CD4-positive, alpha-beta memory T cell (primary cell): ENCODE measurements around the gene VWF. TPM values are rescaled to one million over a fixed set of nuclear protein-coding genes. Genes with fewer than 3 reads are reported as not detected.

ENCODE experiments used
- CTCF ChIA-PET: fragments of 350-600 bp; sonication (Branson Sonifier 250); formaldehyde crosslinking; loops from one replicate; lab custom pipeline; 2021; ENCODE audit warnings: inconsistent platforms; ENCODE audit not compliant: partially characterized antibody; lab: Charles Lee
- POLR2A ChIA-PET: fragments of 350-600 bp; sonication (Branson Sonifier 250); formaldehyde crosslinking; loops from one replicate; lab custom pipeline; 2021; ENCODE audit not compliant: partially characterized antibody; lab: Charles Lee
- DNase-seq, 5 donors: peaks; one replicate each; pipeline versions ENCODE4 v3.0.0 to v3.0.0-alpha.2; 2020 to 2022; ENCODE audit warnings: mixed read lengths in 1 of 5
- H3K27ac ChIP-seq: one replicate; pipeline ENCODE4 v1.7.0; 2013; ENCODE audit warnings: low read depth, low read length
- H3K27me3 ChIP-seq: 2 replicates; pipeline ENCODE4 v1.7.0; 2013; ENCODE audit warnings: mild to moderate bottlenecking, low read length, moderate library complexity; ENCODE audit not compliant: insufficient read depth
- H3K36me3 ChIP-seq: 2 replicates; pipeline ENCODE4 v1.7.0; 2013; ENCODE audit warnings: mild to moderate bottlenecking, low read length, moderate library complexity; ENCODE audit not compliant: insufficient read depth
- H3K4me1 ChIP-seq: 2 replicates; pipeline ENCODE4 v1.7.0; 2013; ENCODE audit warnings: mild to moderate bottlenecking, low read length, moderate library complexity; ENCODE audit not compliant: insufficient read depth
- H3K4me3 ChIP-seq, 2 donors: one replicate each; pipeline ENCODE4 v1.7.0; 2013; ENCODE audit warnings: low read length in 2 of 2, mild to moderate bottlenecking in 1 of 2
- H3K9me3 ChIP-seq, 2 donors: one replicate each; pipeline ENCODE4 v1.7.0; 2013; ENCODE audit warnings: low read length in 2 of 2, control low read depth in 1 of 2; ENCODE audit not compliant: control insufficient read depth in 1 of 2
- H3K27ac Mint-ChIP-seq, 7 donors: one replicate each; pipeline ENCODE4 v1.8.0; 2020 to 2021; ENCODE audit warnings: mixed read lengths in 7 of 7, mild to moderate bottlenecking in 6 of 7, inconsistent platforms in 3 of 7, moderate library complexity in 3 of 7
- H3K27me3 Mint-ChIP-seq, 2 donors: one replicate each; pipeline ENCODE4 v1.8.0; 2020 to 2021; ENCODE audit warnings: mixed read lengths in 2 of 2
- H3K36me3 Mint-ChIP-seq, 2 donors: one replicate each; pipeline ENCODE4 v1.8.0; 2020 to 2021; ENCODE audit warnings: mixed read lengths in 2 of 2, inconsistent platforms in 1 of 2, mild to moderate bottlenecking in 1 of 2
- H3K4me1 Mint-ChIP-seq, 4 donors: one replicate each; pipeline ENCODE4 v1.8.0; 2020 to 2021; ENCODE audit warnings: mixed read lengths in 4 of 4, mild to moderate bottlenecking in 1 of 4
- H3K4me3 Mint-ChIP-seq, 8 donors: one replicate each; pipeline ENCODE4 v1.8.0; 2020 to 2021; ENCODE audit warnings: mixed read lengths in 8 of 8, mild to moderate bottlenecking in 7 of 8, moderate library complexity in 6 of 8, inconsistent platforms in 3 of 8
- H3K9me3 Mint-ChIP-seq, 8 donors: one replicate each; pipeline ENCODE4 v1.8.0; 2020 to 2021; ENCODE audit warnings: mixed read lengths in 8 of 8, mild to moderate bottlenecking in 5 of 8, inconsistent platforms in 3 of 8, moderate library complexity in 1 of 8
- intact Hi-C: fragments of 100-400 bp; cut with micrococcal nuclease; formaldehyde crosslinking; loops from one replicate; pipeline ENCODE4 v1.15.1; 2023
- polyA plus RNA-seq, 2 donors: library from polyadenylated mRNA; unstranded; fragments of 300-500 nt; fragmentation: Illumina TruSeq; gene quantifications; one replicate each; pipeline ENCODE4 v1.2.3, GENCODE V29; 2021
- total RNA-seq, 2 experiments: library from RNA; stranded (reverse); gene quantifications; one replicate each; pipeline ENCODE4 v1.2.3, GENCODE V29; 2021

VWF gene
- total and polyA plus RNA-seq, 4 experiments from 2014 or later, result 0.03 to 0.17 (median 0.15) TPM; not detected in 1

GRCh38 chr12:5907807-5908206, 216.7 kb downstream of the VWF start:
- Mint-ChIP-seq H3K9me3 (peaks cover 0 to 2% (median 0%) of the 10 kb centered on the region in 8 donors), H3K4me1 (no peaks in the 10 kb centered on the region), H3K27ac (no peak overlapping the region), H3K36me3 (no peaks in the 10 kb centered on the region), H3K4me3 (no peak overlapping the region), H3K27me3 (peaks cover 10 to 12% of the 10 kb centered on the region in 2 donors)
- Histone ChIP-seq H3K9me3 (no peaks in the 10 kb centered on the region), H3K4me3 (no peak overlapping the region), H3K36me3 (no peaks in the 10 kb centered on the region), H3K27me3 (no peaks in the 10 kb centered on the region), H3K4me1 (no peaks in the 10 kb centered on the region), H3K27ac (no peak overlapping the region)
- ChIA-PET CTCF (no interaction called here), POLR2A (no interaction called here)
- DNase-seq, result no peak
- intact Hi-C loops, result no loop called here

GRCh38 chr12:5905757-5906156, 218.7 kb downstream of the VWF start:
- no peak overlapping the region for H3K4me3 ChIP-seq
- no peak overlapping the region for H3K27ac ChIP-seq
- no peaks in the 10 kb centered on the region for H3K9me3 ChIP-seq
- intact Hi-C loops, result no loop called here
- no peaks in the 10 kb centered on the region for H3K36me3 ChIP-seq
- ChIA-PET POLR2A (no interaction called here), CTCF (no interaction called here)
- no peaks in the 10 kb centered on the region for H3K36me3 Mint-ChIP-seq
- H3K4me3 Mint-ChIP-seq, result no peak overlapping the region
- H3K4me1 Mint-ChIP-seq, result no peaks in the 10 kb centered on the region
- no peaks in the 10 kb centered on the region for H3K4me1 ChIP-seq
- no peak overlapping the region for H3K27ac Mint-ChIP-seq
- peaks cover 10 to 20% of the 10 kb centered on the region in 2 donors for H3K27me3 Mint-ChIP-seq
- H3K27me3 ChIP-seq, result no peaks in the 10 kb centered on the region
- no peak for DNase-seq
- H3K9me3 Mint-ChIP-seq, result peaks cover 0 to 2% (median 0%) of the 10 kb centered on the region in 8 donors

GRCh38 chr12:5904969-5905368, 219.5 kb downstream of the VWF start:
- Mint-ChIP-seq H3K4me1 (no peaks in the 10 kb centered on the region), H3K36me3 (no peaks in the 10 kb centered on the region), H3K27ac (no peak overlapping the region), H3K4me3 (no peak overlapping the region), H3K27me3 (peaks cover 13 to 23% of the 10 kb centered on the region in 2 donors), H3K9me3 (peaks cover 0 to 2% (median 0%) of the 10 kb centered on the region in 8 donors)
- H3K9me3 ChIP-seq, result no peaks in the 10 kb centered on the region
- H3K27ac ChIP-seq, result no peak overlapping the region
- H3K27me3 ChIP-seq, result no peaks in the 10 kb centered on the region
- H3K36me3 ChIP-seq, result no peaks in the 10 kb centered on the region
- CTCF ChIA-PET, result no interaction called here
- POLR2A ChIA-PET, result no interaction called here
- H3K4me3 ChIP-seq, result no peak overlapping the region
- no peaks in the 10 kb centered on the region for H3K4me1 ChIP-seq
- intact Hi-C loops, result no loop called here
- DNase-seq, result no peak

- Mint-ChIP-seq H3K4me3 (no peak overlapping the region), H3K36me3 (no peaks in the 10 kb centered on the region), H3K4me1 (no peaks in the 10 kb centered on the region), H3K27me3 (peaks cover 13 to 23% of the 10 kb centered on the region in 2 donors), H3K9me3 (peaks cover 0 to 2% (median 0%) of the 10 kb centered on the region in 8 donors), H3K27ac (no peak overlapping the region)
- H3K4me1 ChIP-seq, result no peaks in the 10 kb centered on the region
- no peaks in the 10 kb centered on the region for H3K27me3 ChIP-seq
- ChIA-PET CTCF (no interaction called here), POLR2A (no interaction called here)
- intact Hi-C loops, result no loop called here
- no peak overlapping the region for H3K4me3 ChIP-seq
- no peak overlapping the region for H3K27ac ChIP-seq
- no peaks in the 10 kb centered on the region for H3K36me3 ChIP-seq
- no peaks in the 10 kb centered on the region for H3K9me3 ChIP-seq
- no peak for DNase-seq
Measured at GRCh38 chr12:5904441-5904840, 220.0 kb downstream of the VWF start.

GRCh38 chr12:5902736-5903135, 221.7 kb downstream of the VWF start:
- H3K4me1 ChIP-seq, result no peaks in the 10 kb centered on the region
- no peak for DNase-seq
- H3K36me3 Mint-ChIP-seq, result no peaks in the 10 kb centered on the region
- peaks cover 0 to 3% (median 0%) of the 10 kb centered on the region in 8 donors for H3K9me3 Mint-ChIP-seq
- no peak overlapping the region for H3K27ac Mint-ChIP-seq
- no peak overlapping the region for H3K27ac ChIP-seq
- intact Hi-C loops, result no loop called here
- H3K4me3 Mint-ChIP-seq, result no peak overlapping the region
- peaks cover 14 to 29% of the 10 kb centered on the region in 2 donors for H3K27me3 Mint-ChIP-seq
- H3K9me3 ChIP-seq, result no peaks in the 10 kb centered on the region
- POLR2A ChIA-PET, result no interaction called here
- no peaks in the 10 kb centered on the region for H3K4me1 Mint-ChIP-seq
- CTCF ChIA-PET, result interaction anchor here (1.0 kb wide), 1 partner anchor 8 kb away, joined by 3 read pairs; no protein-coding TSS in a partner anchor
- no peaks in the 10 kb centered on the region for H3K36me3 ChIP-seq
- no peak overlapping the region for H3K4me3 ChIP-seq
- H3K27me3 ChIP-seq, result peaks cover 4% of the 10 kb centered on the region

- Mint-ChIP-seq H3K27ac (no peak overlapping the region), H3K4me3 (no peak overlapping the region), H3K4me1 (no peaks in the 10 kb centered on the region), H3K27me3 (peaks cover 13 to 31% of the 10 kb centered on the region in 2 donors), H3K9me3 (peaks cover 0 to 4% (median 0%) of the 10 kb centered on the region in 8 donors), H3K36me3 (no peaks in the 10 kb centered on the region)
- no peak for DNase-seq
- no peaks in the 10 kb centered on the region for H3K36me3 ChIP-seq
- CTCF ChIA-PET, result no interaction called here
- POLR2A ChIA-PET, result no interaction called here
- peaks cover 4% of the 10 kb centered on the region for H3K27me3 ChIP-seq
- no peaks in the 10 kb centered on the region for H3K9me3 ChIP-seq
- no peak overlapping the region for H3K27ac ChIP-seq
- intact Hi-C loops, result no loop called here
- H3K4me3 ChIP-seq, result no peak overlapping the region
- H3K4me1 ChIP-seq, result no peaks in the 10 kb centered on the region
Measured at GRCh38 chr12:5901416-5901815, 223.1 kb downstream of the VWF start.

GRCh38 chr12:5900533-5901205, 223.8 kb downstream of the VWF start:
- no peaks in the 10 kb centered on the region for H3K4me1 Mint-ChIP-seq
- ChIA-PET POLR2A (no interaction called here), CTCF (no interaction called here)
- Histone ChIP-seq H3K4me1 (no peaks in the 10 kb centered on the region), H3K4me3 (no peak overlapping the region), H3K27me3 (peaks cover 4% of the 10 kb centered on the region), H3K27ac (no peak overlapping the region), H3K36me3 (no peaks in the 10 kb centered on the region), H3K9me3 (no peaks in the 10 kb centered on the region)
- intact Hi-C loops, result no loop called here
- no peaks in the 10 kb centered on the region for H3K36me3 Mint-ChIP-seq
- H3K27ac Mint-ChIP-seq, result no peak overlapping the region
- H3K9me3 Mint-ChIP-seq, result peaks cover 0 to 4% (median 0%) of the 10 kb centered on the region in 8 donors
- peaks cover 11 to 32% of the 10 kb centered on the region in 2 donors for H3K27me3 Mint-ChIP-seq
- DNase-seq, result no peak
- H3K4me3 Mint-ChIP-seq, result no peak overlapping the region
